RWPE2 (cell line): ENCODE data around the gene LRMDA.

Experiments
- ATAC-seq: fragments of 200-7000 bp; cut with Tn5 transposase; 3 replicates; pipeline ENCODE4 v1.9.1; 2021; ENCODE audit warnings: low read depth
- DNase-seq: peaks from one replicate; pipeline ENCODE4 v3.0.0-alpha.2; 2020; ENCODE audit warnings: low spot score
- H3K27ac ChIP-seq: fragments of 450-650 bp; 2 replicates; pipeline ENCODE4 v1.5.1; 2017; ENCODE audit warnings: mild to moderate bottlenecking; ENCODE audit not compliant: poor library complexity, severe bottlenecking
- H3K27me3 ChIP-seq: fragments of 250-450 bp; sonication (Bioruptor Pico); 2 replicates; pipeline ENCODE4 v1.5.1; 2021; ENCODE audit warnings: mild to moderate bottlenecking, moderate library complexity; ENCODE audit not compliant: insufficient read depth, poor library complexity, severe bottlenecking
- H3K36me3 ChIP-seq: fragments of 250-450 bp; sonication (Bioruptor Pico); 2 replicates; pipeline ENCODE4 v1.5.1; 2020; ENCODE audit warnings: low read depth, mild to moderate bottlenecking, moderate library complexity
- H3K4me1 ChIP-seq: fragments of 250-450 bp; sonication (Bioruptor Pico); 2 replicates; pipeline ENCODE4 v1.5.1; 2021; ENCODE audit warnings: mild to moderate bottlenecking, moderate library complexity; ENCODE audit not compliant: insufficient read depth, poor library complexity, severe bottlenecking
- H3K4me3 ChIP-seq: fragments of 250-450 bp; sonication (Bioruptor Pico); 2 replicates; pipeline ENCODE4 v1.5.1; 2021; ENCODE audit warnings: mild to moderate bottlenecking, moderate library complexity; ENCODE audit not compliant: severe bottlenecking
- H3K9me3 ChIP-seq: fragments of 250-450 bp; sonication (Bioruptor Pico); 2 replicates; pipeline ENCODE4 v1.5.1; 2021; ENCODE audit warnings: mild to moderate bottlenecking, moderate library complexity; ENCODE audit not compliant: severe bottlenecking
- TF ChIP-seq, protein P1 (sequence below): fragments of 450-650 bp; IDR thresholded peaks from one replicate; pipeline ENCODE4 v1.5.1; 2017; ENCODE audit warnings: mild to moderate bottlenecking, moderate library complexity; ENCODE audit not compliant: poor library complexity, severe bottlenecking

The LRMDA gene

DNA sequence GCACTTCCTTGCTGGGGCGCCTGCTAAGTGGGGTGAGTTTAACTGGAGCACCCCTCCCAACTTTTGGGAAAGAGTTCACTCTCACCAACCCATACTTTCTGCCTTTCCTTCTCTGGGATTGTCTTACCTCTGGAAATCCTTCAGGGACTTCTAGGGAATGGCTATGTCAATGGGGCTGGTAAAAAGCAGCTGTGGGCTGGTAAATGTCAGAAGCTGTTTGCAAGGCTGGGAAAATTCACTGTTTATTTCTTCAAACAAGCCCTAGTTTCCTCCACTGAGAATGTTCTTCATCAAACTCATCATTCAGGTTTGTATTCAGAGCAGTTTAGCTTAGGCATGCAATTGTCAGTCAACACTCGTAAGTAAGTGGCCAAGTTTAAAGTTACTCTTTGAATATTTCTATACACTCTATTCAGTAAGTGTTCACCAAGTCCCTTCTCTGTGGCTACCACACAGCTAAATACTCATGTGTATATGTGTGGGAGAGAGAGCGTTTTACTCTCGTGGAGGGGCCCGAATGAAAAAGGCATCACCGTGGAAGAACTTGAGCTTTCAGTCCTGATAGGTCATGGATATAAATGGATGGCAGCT is 654.8 kb downstream of the LRMDA start:
- H3K9me3 ChIP-seq = no peaks in the 10 kb centered on the region
- H3K27ac ChIP-seq = no peak overlapping the region
- H3K36me3 ChIP-seq = no peaks in the 10 kb centered on the region
- no peaks in the 10 kb centered on the region for H3K4me1 ChIP-seq
- no peaks in the 10 kb centered on the region for H3K27me3 ChIP-seq
- DNase-seq (no peak), ATAC-seq (no peak)
- no peak overlapping the region for H3K4me3 ChIP-seq
- TF ChIP-seq, protein P1, sequence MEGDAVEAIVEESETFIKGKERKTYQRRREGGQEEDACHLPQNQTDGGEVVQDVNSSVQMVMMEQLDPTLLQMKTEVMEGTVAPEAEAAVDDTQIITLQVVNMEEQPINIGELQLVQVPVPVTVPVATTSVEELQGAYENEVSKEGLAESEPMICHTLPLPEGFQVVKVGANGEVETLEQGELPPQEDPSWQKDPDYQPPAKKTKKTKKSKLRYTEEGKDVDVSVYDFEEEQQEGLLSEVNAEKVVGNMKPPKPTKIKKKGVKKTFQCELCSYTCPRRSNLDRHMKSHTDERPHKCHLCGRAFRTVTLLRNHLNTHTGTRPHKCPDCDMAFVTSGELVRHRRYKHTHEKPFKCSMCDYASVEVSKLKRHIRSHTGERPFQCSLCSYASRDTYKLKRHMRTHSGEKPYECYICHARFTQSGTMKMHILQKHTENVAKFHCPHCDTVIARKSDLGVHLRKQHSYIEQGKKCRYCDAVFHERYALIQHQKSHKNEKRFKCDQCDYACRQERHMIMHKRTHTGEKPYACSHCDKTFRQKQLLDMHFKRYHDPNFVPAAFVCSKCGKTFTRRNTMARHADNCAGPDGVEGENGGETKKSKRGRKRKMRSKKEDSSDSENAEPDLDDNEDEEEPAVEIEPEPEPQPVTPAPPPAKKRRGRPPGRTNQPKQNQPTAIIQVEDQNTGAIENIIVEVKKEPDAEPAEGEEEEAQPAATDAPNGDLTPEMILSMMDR = no peak

DNA sequence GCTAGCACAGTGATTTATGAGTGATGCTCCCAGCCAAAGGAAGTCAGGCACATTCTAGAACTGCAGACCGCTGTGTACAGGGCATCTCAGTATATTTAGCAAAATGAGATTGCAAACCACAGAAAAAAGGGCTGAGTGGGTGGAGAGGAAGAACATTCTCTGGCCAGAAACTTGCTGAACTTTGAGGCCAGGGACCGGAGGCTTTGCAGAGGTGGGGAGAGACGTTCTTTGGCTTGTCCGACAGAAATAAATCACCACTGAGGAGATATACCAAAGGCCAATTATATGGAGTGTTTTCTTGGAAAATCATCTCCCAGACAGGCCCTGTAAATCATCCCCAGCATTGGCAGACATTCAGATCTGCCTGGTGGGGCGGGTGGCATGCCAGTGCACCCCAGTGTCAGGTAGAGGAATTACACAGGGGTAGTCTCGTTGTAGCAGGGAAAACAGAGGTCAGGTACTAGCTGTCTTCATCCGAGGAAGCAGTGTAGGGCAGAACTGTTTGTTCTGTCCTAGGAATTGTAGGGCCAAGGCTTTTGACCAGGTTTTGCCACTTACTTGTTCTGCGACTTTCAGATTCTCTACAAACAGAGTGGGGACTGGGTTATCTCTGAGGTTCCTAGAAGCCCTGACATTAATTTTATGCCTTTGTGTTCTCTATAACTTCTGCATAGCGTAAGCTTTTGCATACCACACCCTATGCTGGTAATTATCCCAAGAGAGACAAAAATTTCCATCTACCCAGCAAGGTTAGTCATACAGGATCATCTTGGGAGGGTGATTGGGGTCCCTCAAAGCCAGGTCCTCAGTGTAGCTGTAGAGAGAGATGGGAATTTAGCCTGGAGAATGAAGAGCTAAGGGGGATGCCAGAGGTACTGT is 655.6 kb downstream of the LRMDA start:
- H3K36me3 ChIP-seq = no peaks in the 10 kb centered on the region
- TF ChIP-seq, protein P1 = peak; percentile 52
- H3K4me1 ChIP-seq = no peaks in the 10 kb centered on the region
- H3K4me3 ChIP-seq = no peak overlapping the region
- DNase-seq (no peak), ATAC-seq (peak; percentile 57)
- H3K9me3 ChIP-seq = no peaks in the 10 kb centered on the region
- H3K27me3 ChIP-seq = no peaks in the 10 kb centered on the region
- no peak overlapping the region for H3K27ac ChIP-seq

DNA sequence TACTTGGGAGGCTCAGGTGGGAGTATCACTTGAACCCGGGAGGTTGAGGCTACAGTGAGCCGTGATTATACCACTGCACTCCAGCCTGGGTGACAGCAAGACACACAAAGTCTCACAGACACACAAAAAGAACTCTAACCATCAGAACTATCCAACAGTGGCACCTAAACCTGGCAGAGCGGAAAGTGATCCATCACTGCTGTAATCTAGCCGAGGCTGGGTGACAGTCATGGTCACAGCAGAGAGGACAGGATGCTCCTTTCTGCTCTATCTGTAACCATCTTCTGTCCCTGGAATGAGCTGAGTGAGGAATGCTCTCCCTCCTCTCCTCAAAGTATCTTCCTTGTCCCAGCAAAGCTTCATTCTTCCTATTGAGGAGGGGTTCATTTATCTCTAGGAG is 656.6 kb downstream of the LRMDA start:
- no peak for DNase-seq
- ATAC-seq = no peak
- Histone ChIP-seq H3K27me3 (no peaks in the 10 kb centered on the region), H3K36me3 (no peaks in the 10 kb centered on the region), H3K9me3 (no peaks in the 10 kb centered on the region), H3K4me3 (no peak overlapping the region), H3K4me1 (no peaks in the 10 kb centered on the region), H3K27ac (no peak overlapping the region)
- TF ChIP-seq, protein P1 = no peak

DNA sequence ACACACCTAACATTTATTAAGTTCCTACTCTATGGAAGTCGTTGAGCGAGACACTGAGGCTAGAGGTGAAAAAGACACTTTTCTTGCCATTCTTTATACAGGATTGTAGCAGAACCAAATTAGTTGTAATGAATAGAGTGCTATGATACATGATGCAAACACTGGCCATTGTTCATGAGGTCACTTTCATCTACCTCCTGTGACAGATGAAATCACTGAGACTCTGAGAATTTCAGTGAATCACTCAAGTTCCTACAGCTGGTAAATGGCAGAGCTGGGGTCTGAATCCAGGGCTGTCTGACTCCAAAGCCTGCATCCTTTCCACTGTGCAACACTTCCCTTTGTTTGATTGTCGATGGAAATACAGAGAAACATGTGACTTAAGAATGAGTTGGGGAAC is 657.6 kb downstream of the LRMDA start:
- Histone ChIP-seq H3K4me3 (no peak overlapping the region), H3K27me3 (no peaks in the 10 kb centered on the region), H3K27ac (no peak overlapping the region), H3K4me1 (no peaks in the 10 kb centered on the region), H3K9me3 (no peaks in the 10 kb centered on the region), H3K36me3 (no peaks in the 10 kb centered on the region)
- ATAC-seq (no peak), DNase-seq (no peak)
- TF ChIP-seq, protein P1 = no peak
